ENCODE results near the gene CTBP2. TPM values are rescaled to one million over a fixed set of nuclear protein-coding genes. Genes with fewer than 3 reads are reported as not detected.

The CTBP2 gene
- total RNA-seq, 1 donor from 2014 or later: 57.3 TPM

- TF ChIP-seq CTCF (conservative IDR thresholded peaks at IDR 0.05; ENCODE audit: low read depth, low read length): no peak
- no peak for DNase-seq (ENCODE audit: low read depth)
- H3K4me3 ChIP-seq (ENCODE audit: low read depth, low read length): no peak overlapping the region
Observed at GRCh38 chr10:125080296-125080695, 80.1 kb downstream of the CTBP2 start.

GRCh38 chr10:125079091-125079600, 81.2 kb downstream of the CTBP2 start:
- no peak for TF ChIP-seq CTCF (conservative IDR thresholded peaks at IDR 0.05; ENCODE audit: low read depth, low read length)
- no peak overlapping the region for H3K4me3 ChIP-seq (ENCODE audit: low read depth, low read length)
- DNase-seq (ENCODE audit: low read depth): no peak

GRCh38 chr10:125076891-125077541, 83.3 kb downstream of the CTBP2 start:
- H3K4me3 ChIP-seq (ENCODE audit: low read depth, low read length): no peak overlapping the region
- no peak for DNase-seq (ENCODE audit: low read depth)
- TF ChIP-seq CTCF (conservative IDR thresholded peaks at IDR 0.05; ENCODE audit: low read depth, low read length): no peak

GRCh38 chr10:125076121-125076825, 84.1 kb downstream of the CTBP2 start:
- no peak for DNase-seq (ENCODE audit: low read depth)
- H3K4me3 ChIP-seq (ENCODE audit: low read depth, low read length): no peak overlapping the region
- no peak for TF ChIP-seq CTCF (conservative IDR thresholded peaks at IDR 0.05; ENCODE audit: low read depth, low read length)

- TF ChIP-seq CTCF (conservative IDR thresholded peaks at IDR 0.05; ENCODE audit: low read depth, low read length): no peak
- no peak for DNase-seq (ENCODE audit: low read depth)
- no peak overlapping the region for H3K4me3 ChIP-seq (ENCODE audit: low read depth, low read length)
Observed at GRCh38 chr10:125073996-125074395, 86.4 kb downstream of the CTBP2 start.

GRCh38 chr10:125072794-125073193, 87.6 kb downstream of the CTBP2 start:
- no peak overlapping the region for H3K4me3 ChIP-seq (ENCODE audit: low read depth, low read length)
- TF ChIP-seq CTCF (conservative IDR thresholded peaks at IDR 0.05; ENCODE audit: low read depth, low read length): no peak
- DNase-seq (ENCODE audit: low read depth): no peak
